AG04449 (cell line): ENCODE measurements around the gene AQP12A.

ENCODE experiments used
- CTCF ChIA-PET: fragments of 350-600 bp; formaldehyde crosslinking; extraction: SDS; loops from one replicate; lab custom pipeline; 2021; ENCODE audit warnings: antibody characterized with exemption; lab: Yijun Ruan, JAX
- POLR2A ChIA-PET: fragments of 400-600, 350-600 bp; formaldehyde crosslinking; extraction: SDS; loops from one replicate; lab custom pipeline; 2020; ENCODE audit warnings: antibody characterized with exemption, inconsistent platforms; lab: Yijun Ruan, JAX
- DNase-seq: peaks from one replicate; pipeline ENCODE4 v3.0.0-alpha.2; 2010; ENCODE audit warnings: low read depth, low spot score
- H3K4me3 ChIP-seq: 2 replicates; pipeline ENCODE4 v1.5.1; 2011; ENCODE audit warnings: low read depth, mild to moderate bottlenecking, control low read depth, low read length
- TF ChIP-seq, protein P1 (sequence below): IDR thresholded peaks from one replicate; pipeline ENCODE4 v1.5.1; 2011; ENCODE audit warnings: mild to moderate bottlenecking, moderate library complexity, low read length, control low read depth, inconsistent platforms; ENCODE audit not compliant: insufficient read depth; ENCODE audit errors: missing control alignments

The AQP12A gene

DNA sequence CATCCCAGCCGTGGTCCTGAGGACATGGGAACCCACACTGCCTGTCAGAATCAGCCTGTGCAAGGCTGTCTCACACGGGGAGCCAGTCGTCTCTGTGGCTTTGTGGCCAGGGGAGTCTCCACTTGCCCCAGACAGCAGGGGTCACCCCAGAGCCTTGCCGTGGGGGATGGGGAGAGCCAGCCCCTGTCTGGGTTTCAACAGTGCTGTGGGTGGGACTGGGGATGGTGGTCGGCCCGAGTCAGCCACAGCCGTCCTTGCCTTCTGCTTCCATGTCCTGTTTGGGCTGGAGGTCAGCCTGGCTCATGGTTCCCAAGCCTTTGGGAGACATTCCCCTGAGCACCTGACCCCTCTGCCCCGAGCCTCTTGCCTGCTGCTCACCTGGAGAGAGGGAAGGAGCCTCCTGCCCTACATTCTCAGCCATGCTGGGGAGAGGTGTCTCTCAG is 46.8 kb upstream of the AQP12A start:
- TF ChIP-seq, protein P1, sequence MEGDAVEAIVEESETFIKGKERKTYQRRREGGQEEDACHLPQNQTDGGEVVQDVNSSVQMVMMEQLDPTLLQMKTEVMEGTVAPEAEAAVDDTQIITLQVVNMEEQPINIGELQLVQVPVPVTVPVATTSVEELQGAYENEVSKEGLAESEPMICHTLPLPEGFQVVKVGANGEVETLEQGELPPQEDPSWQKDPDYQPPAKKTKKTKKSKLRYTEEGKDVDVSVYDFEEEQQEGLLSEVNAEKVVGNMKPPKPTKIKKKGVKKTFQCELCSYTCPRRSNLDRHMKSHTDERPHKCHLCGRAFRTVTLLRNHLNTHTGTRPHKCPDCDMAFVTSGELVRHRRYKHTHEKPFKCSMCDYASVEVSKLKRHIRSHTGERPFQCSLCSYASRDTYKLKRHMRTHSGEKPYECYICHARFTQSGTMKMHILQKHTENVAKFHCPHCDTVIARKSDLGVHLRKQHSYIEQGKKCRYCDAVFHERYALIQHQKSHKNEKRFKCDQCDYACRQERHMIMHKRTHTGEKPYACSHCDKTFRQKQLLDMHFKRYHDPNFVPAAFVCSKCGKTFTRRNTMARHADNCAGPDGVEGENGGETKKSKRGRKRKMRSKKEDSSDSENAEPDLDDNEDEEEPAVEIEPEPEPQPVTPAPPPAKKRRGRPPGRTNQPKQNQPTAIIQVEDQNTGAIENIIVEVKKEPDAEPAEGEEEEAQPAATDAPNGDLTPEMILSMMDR, result no peak
- CTCF ChIA-PET, result interaction anchor here (1.1 to 1.5 kb wide), 2 partner anchors 11 to 196 kb away, joined by 3 read pairs; no protein-coding TSS in a partner anchor
- POLR2A ChIA-PET, result no interaction called here
- no peak for DNase-seq
- H3K4me3 ChIP-seq, result no peak overlapping the region

DNA sequence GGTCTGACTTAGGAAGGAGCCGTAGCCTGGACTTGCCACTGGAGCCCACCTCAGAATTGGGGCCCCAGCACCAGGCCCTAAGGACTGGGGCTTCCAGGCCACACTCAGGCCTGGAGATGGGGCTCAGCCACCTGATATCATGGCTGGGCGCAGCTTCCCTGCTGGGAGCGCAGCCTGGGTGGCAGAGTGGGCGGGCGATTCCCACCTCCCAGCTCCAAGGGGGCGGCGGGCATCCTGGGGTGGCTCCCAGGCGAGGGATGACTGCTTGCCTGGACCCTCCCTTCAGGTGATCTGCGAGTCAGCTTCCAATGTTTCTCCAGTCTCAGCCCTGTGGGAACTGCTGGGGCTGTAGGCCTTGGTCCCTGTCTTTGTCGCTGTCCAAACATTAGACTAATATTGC is 46.3 kb upstream of the AQP12A start:
- H3K4me3 ChIP-seq, result no peak overlapping the region
- POLR2A ChIA-PET, result no interaction called here
- no peak for DNase-seq
- TF ChIP-seq, protein P1, result no peak
- CTCF ChIA-PET, result no interaction called here

DNA sequence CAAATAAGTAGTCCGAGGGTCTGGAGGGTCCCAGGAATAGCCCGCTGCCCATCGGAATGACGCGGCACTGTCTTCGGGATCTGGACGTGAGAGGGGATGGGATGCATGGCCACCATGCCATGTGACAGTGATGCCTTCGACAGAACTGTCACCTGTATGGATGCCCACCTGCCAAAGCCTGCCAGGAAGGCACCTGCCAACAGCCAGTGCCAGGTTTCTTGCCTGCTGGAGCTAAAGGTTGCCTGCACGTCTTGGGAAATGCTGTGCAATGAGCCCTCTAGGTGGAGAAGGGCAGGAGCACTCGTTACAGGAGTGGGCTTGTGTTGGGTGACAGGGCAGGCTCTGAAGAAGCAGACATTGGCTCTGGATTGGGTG is 45.9 kb upstream of the AQP12A start:
- ChIA-PET POLR2A (no interaction called here), CTCF (no interaction called here)
- no peak overlapping the region for H3K4me3 ChIP-seq
- DNase-seq, result no peak
- TF ChIP-seq, protein P1, result no peak

DNA sequence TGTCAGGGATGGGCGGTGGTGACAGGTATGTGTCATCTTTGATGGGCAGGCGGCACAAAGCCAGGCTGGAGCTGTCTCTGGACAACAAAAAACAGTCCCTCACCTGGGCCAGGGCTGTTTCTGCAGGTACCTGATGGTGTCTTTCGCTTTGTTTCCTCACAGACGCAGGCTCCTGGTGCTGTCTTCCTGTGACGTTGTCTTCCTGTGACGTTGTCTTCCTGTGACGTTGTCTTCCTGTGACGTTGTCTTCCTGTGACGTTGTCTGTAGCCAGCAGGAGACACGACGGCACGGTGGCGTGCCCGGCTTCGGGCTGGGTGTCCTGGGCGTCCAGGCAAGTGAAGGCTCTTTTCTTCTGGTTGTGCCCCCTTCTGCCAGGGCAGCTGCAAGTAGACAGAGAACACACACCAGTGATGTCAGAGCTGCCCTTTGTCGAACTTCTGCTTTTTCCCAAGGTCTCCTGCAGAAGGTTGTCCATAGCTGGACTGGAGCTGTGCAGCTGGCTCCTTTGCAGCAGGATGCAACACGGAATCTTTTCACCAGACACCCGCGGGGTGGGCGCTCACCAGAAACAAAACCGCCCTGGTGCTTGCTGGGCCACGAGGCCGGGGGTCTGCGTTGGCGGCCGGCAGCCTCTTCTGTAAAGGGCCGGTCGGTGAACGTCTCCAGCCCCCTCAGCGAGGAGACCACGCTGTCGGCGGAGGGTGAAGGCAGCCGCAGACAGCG is 45.3 kb upstream of the AQP12A start:
- H3K4me3 ChIP-seq, result no peak overlapping the region
- CTCF ChIA-PET, result no interaction called here
- DNase-seq, result no peak
- TF ChIP-seq, protein P1, result no peak
- POLR2A ChIA-PET, result no interaction called here

DNA sequence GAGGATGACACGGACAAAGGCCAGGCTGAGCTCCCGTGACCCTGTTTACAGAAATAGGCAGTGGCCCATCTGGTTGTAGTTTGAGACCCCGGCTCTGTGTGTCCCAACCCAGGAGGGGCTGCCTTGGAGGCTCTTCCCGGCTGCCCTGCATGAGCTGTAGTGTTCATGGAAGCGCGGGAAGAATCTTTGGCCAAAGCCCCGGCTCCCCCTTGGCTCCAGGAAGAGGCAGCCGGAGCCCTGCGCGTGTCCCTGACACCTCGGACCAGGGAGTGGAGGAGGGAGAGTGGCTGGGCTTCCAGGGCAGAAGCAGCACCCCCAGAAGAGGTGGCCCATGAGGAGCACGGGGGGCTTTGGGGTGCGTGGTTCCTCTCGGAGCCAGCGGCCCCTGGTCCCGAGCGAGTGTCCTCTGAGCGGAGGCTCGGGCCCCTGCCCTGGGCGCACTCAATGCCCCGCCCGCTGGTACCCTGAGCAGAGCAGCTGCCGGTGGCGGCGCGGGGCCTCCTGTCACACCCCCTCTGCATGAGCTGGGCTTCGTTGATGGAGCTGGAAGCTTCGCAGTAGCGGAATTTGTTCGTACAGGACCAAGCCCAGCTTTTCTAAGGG is 44.7 kb upstream of the AQP12A start:
- H3K4me3 ChIP-seq, result no peak overlapping the region
- no peak for DNase-seq
- POLR2A ChIA-PET, result no interaction called here
- CTCF ChIA-PET, result no interaction called here
- TF ChIP-seq, protein P1, result no peak

DNA sequence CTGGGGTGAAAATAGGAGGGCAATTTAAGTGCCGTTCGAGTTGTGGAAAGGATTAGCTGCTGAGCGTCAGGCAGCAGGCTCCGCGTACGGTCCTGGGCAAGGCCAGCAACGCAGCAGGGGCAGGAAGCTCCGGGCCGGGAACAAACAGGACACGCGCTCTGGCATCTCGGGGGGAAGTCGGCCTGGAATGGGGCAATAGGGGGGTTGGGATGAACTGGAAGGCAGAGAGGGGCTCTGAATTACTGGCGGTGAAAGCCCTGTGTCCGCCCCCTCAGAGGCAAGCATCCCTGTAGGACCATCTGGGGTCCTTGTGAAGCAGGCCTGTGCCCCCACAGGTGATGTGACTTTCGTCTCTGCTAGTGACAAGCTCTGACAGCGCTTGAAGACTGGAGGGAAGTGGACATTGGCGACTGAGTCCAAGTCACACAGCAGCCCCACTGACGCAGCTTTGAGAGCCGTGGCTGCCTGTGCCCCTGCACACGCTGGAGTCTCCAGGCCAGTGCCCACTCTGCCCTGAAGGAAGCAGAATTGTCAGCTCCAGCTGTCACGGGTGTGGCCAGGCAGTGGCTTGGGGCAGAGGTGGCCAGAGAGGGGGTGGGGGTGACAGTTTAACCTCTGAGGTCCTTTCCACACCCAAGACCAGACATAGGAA is 44.0 kb upstream of the AQP12A start:
- TF ChIP-seq, protein P1, result no peak
- H3K4me3 ChIP-seq, result no peak overlapping the region
- DNase-seq, result no peak
- ChIA-PET POLR2A (no interaction called here), CTCF (no interaction called here)
